HCT116 (cell line): Measurements from ENCODE around the gene CEBPB.

ENCODE experiments used
- ATF3 ChIP-seq: IDR thresholded peaks from 2 replicates; pipeline ENCODE4 v1.6.1; 2012
- CTCF ChIP-seq, 3 experiments: fragments of 200-600 bp in 1 of 3; sonication (generic) in 1 of 3; IDR thresholded peaks in 2 of 3; conservative IDR thresholded peaks in 1 of 3; 2 replicates each; pipeline ENCODE4 v1.5.1; 2012 to 2017; ENCODE audit warnings: low read depth in 2 of 3, low read length in 2 of 3, antibody characterized with exemption in 1 of 3, borderline replicate concordance in 1 of 3, control low read depth in 1 of 3, mild to moderate bottlenecking in 1 of 3, mixed read lengths in 1 of 3, mixed run types in 1 of 3, moderate library complexity in 1 of 3; ENCODE audit not compliant: insufficient read depth in 1 of 3
- EZH2 ChIP-seq: fragments of 200-600 bp; sonication (generic); IDR thresholded peaks from 2 replicates; pipeline ENCODE4 v1.6.1; 2017; ENCODE audit warnings: antibody characterized with exemption, mixed run types
- RAD21 ChIP-seq: IDR thresholded peaks from 2 replicates; pipeline ENCODE4 v1.6.1; 2012; ENCODE audit warnings: low read depth, mild to moderate bottlenecking
- ZNF274 ChIP-seq: fragments of 200-500 bp; sonication (Bioruptor generic); IDR thresholded peaks from 2 replicates; pipeline ENCODE4 v1.6.1; 2014; ENCODE audit warnings: mild to moderate bottlenecking, low read depth, low read length, inconsistent platforms
- TF ChIP-seq, protein P1 (sequence below): IDR thresholded peaks from 2 replicates; pipeline ENCODE4 v1.6.1; 2012; ENCODE audit warnings: low read depth

- TF ChIP-seq RAD21 (no peak), ZNF274 (no peak), CTCF (IDR thresholded peaks at IDR 0.05 in 2 of 3, conservative IDR thresholded peaks at IDR 0.05 in 1 of 3; ENCODE audit: borderline replicate concordance in 1 of 3, insufficient read depth in 1 of 3, low read depth in 2 of 3, low read length in 2 of 3) (no peak), EZH2 (no peak), ATF3 (no peak)
- TF ChIP-seq, protein P1, sequence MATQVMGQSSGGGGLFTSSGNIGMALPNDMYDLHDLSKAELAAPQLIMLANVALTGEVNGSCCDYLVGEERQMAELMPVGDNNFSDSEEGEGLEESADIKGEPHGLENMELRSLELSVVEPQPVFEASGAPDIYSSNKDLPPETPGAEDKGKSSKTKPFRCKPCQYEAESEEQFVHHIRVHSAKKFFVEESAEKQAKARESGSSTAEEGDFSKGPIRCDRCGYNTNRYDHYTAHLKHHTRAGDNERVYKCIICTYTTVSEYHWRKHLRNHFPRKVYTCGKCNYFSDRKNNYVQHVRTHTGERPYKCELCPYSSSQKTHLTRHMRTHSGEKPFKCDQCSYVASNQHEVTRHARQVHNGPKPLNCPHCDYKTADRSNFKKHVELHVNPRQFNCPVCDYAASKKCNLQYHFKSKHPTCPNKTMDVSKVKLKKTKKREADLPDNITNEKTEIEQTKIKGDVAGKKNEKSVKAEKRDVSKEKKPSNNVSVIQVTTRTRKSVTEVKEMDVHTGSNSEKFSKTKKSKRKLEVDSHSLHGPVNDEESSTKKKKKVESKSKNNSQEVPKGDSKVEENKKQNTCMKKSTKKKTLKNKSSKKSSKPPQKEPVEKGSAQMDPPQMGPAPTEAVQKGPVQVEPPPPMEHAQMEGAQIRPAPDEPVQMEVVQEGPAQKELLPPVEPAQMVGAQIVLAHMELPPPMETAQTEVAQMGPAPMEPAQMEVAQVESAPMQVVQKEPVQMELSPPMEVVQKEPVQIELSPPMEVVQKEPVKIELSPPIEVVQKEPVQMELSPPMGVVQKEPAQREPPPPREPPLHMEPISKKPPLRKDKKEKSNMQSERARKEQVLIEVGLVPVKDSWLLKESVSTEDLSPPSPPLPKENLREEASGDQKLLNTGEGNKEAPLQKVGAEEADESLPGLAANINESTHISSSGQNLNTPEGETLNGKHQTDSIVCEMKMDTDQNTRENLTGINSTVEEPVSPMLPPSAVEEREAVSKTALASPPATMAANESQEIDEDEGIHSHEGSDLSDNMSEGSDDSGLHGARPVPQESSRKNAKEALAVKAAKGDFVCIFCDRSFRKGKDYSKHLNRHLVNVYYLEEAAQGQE, result no peak
These were observed 49.5 kb downstream of the CEBPB start for GRCh38 chr20:50240092-50240491.
